Activated T-cell treated with anti-CD3 and anti-CD28 coated beads, Interleukin-2, amount 50 U/mL, for 1 hour (primary cell): Measurements from ENCODE around the gene HSPA12B.

Experiments used
- DNase-seq: peaks from one replicate; pipeline ENCODE4 v3.0.0-alpha.2; 2020

HSPA12B gene

GRCh38 chr20:3705491-3705969 lies 27.0 kb upstream of the HSPA12B start:
- no peak for DNase-seq

- no peak for DNase-seq
These were observed 26.3 kb upstream of the HSPA12B start for GRCh38 chr20:3705970-3706739.

GRCh38 chr20:3706774-3707507 lies 25.5 kb upstream of the HSPA12B start:
- DNase-seq, result no peak

GRCh38 chr20:3707508-3707899 lies 25.0 kb upstream of the HSPA12B start:
- DNase-seq, result no peak

- no peak for DNase-seq
These were observed 22.4 kb upstream of the HSPA12B start for GRCh38 chr20:3710011-3710466.

GRCh38 chr20:3710703-3711483 lies 21.6 kb upstream of the HSPA12B start:
- peak; percentile 80 for DNase-seq

GRCh38 chr20:3711484-3711941 lies 21.0 kb upstream of the HSPA12B start:
- DNase-seq, result no peak

- DNase-seq, result no peak
These were observed 20.1 kb upstream of the HSPA12B start, which contains the start of gene SIGLEC1 for GRCh38 chr20:3712279-3712873. TSS of gene SIGLEC1 (minus strand) at chr20:3712600. CDS start at chr20:3707128, 5,472 bp downstream.

GRCh38 chr20:3714092-3714491 lies 18.4 kb upstream of the HSPA12B start:
- no peak for DNase-seq

GRCh38 chr20:3716195-3716834 lies 16.2 kb upstream of the HSPA12B start:
- DNase-seq, result no peak

- DNase-seq, result no peak
These were observed 13.4 kb upstream of the HSPA12B start for GRCh38 chr20:3719046-3719445.

- DNase-seq, result no peak
These were observed 12.4 kb upstream of the HSPA12B start for GRCh38 chr20:3720068-3720467.

GRCh38 chr20:3720626-3721025 lies 11.9 kb upstream of the HSPA12B start:
- no peak for DNase-seq

- no peak for DNase-seq
These were observed 10.6 kb upstream of the HSPA12B start for GRCh38 chr20:3721912-3722311.

- DNase-seq, result no peak
These were observed 9.2 kb upstream of the HSPA12B start for GRCh38 chr20:3723284-3723683.

GRCh38 chr20:3724356-3724755 lies 8.1 kb upstream of the HSPA12B start:
- no peak for DNase-seq

- DNase-seq, result no peak
These were observed 5.0 kb upstream of the HSPA12B start for GRCh38 chr20:3727401-3728021.

GRCh38 chr20:3728354-3728753 lies 4.1 kb upstream of the HSPA12B start:
- no peak for DNase-seq

- DNase-seq, result no peak
These were observed 3.6 kb upstream of the HSPA12B start for GRCh38 chr20:3728876-3729275.

GRCh38 chr20:3729378-3729777 lies 3.1 kb upstream of the HSPA12B start:
- DNase-seq, result no peak

- DNase-seq, result no peak
These were observed 2.5 kb upstream of the HSPA12B start for GRCh38 chr20:3729811-3730540.
